Smooth muscle cell (in vitro differentiated cells): ENCODE data around the gene GRIN2C. TPM values are rescaled to one million over a fixed set of nuclear protein-coding genes. Genes with fewer than 3 reads are reported as not detected.

Source experiments
- DNase-seq: peaks from one replicate; lab custom pipeline; 2025; ENCODE audit not compliant: unreplicated experiment; lab: John Stamatoyannopoulos, UW
- H2AFZ ChIP-seq: fragments of 200-600 bp; sonication (generic); 2 replicates; pipeline ENCODE4 v1.6.0; 2016; ENCODE audit warnings: antibody characterized with exemption, low read depth, mild to moderate bottlenecking
- H3F3A ChIP-seq: fragments of 200-600 bp; sonication (generic); 2 replicates; pipeline ENCODE4 v1.6.0; 2017; ENCODE audit warnings: antibody characterized with exemption, low read depth
- H3K27ac ChIP-seq: fragments of 200-600 bp; sonication (generic); 2 replicates; pipeline ENCODE4 v1.5.1; 2016; ENCODE audit warnings: low read depth, mild to moderate bottlenecking
- H3K27me3 ChIP-seq: fragments of 200-600 bp; sonication (generic); 2 replicates; pipeline ENCODE4 v1.6.1; 2016; ENCODE audit warnings: low read depth, mild to moderate bottlenecking
- H3K36me3 ChIP-seq: fragments of 200-600 bp; sonication (generic); 2 replicates; pipeline ENCODE4 v1.5.1; 2016; ENCODE audit warnings: low read depth
- H3K4me1 ChIP-seq: fragments of 200-600 bp; sonication (generic); 2 replicates; pipeline ENCODE4 v1.5.1; 2016; ENCODE audit warnings: low read depth
- H3K4me2 ChIP-seq: fragments of 200-600 bp; sonication (generic); 2 replicates; pipeline ENCODE4 v1.6.0; 2016; ENCODE audit warnings: mild to moderate bottlenecking
- H3K4me3 ChIP-seq: fragments of 200-600 bp; sonication (generic); 2 replicates; pipeline ENCODE4 v1.5.1; 2016; ENCODE audit warnings: mild to moderate bottlenecking
- H3K79me2 ChIP-seq: fragments of 200-600 bp; sonication (generic); 2 replicates; pipeline ENCODE4 v1.6.0; 2016; ENCODE audit warnings: low read depth, mild to moderate bottlenecking
- H3K9ac ChIP-seq: fragments of 200-600 bp; sonication (generic); 2 replicates; pipeline ENCODE4 v1.6.0; 2016; ENCODE audit warnings: low read depth
- H3K9me3 ChIP-seq: fragments of 200-600 bp; sonication (generic); replicated peaks from 2 replicates; pipeline ENCODE4 v1.5.1; 2016; ENCODE audit warnings: low read depth
- H4K20me1 ChIP-seq: fragments of 200-600 bp; sonication (generic); 2 replicates; pipeline ENCODE4 v1.6.0; 2016; ENCODE audit warnings: low read depth
- CTCF ChIP-seq: fragments of 200-600 bp; sonication (generic); IDR thresholded peaks from 2 replicates; pipeline ENCODE4 v1.5.1; 2017; ENCODE audit warnings: borderline replicate concordance, mild to moderate bottlenecking, antibody characterized with exemption; ENCODE audit not compliant: insufficient read depth, poor library complexity, severe bottlenecking
- WGBS: methylation state at CpG from one replicate; pipeline ENCODE4 v1.1.7; 2016; ENCODE audit warnings: low lambda C conversion rate; 5-methylcytosine and 5-hydroxymethylcytosine counted together
- polyA plus RNA-seq: library from polyadenylated mRNA; unstranded; fragments of >200 nt; fragmentation: Nextera tagmentation; extraction: Ambion mirVana; gene quantifications from 2 replicates; pipeline ENCODE4 v1.2.1, GENCODE V29; 2016
- total RNA-seq: library from RNA; depleted of rRNA; stranded (reverse); fragments of >200 nt; gene quantifications from 2 replicates; pipeline ENCODE4 v1.2.3, GENCODE V29; 2014

GRIN2C gene
- total and polyA plus RNA-seq, 2 experiments from 2014 or later: 0.13 to 0.32 TPM

- Histone ChIP-seq H3F3A (no peaks in the 10 kb centered on the region), H3K27me3 (peaks cover 26% of the 10 kb centered on the region), H3K4me1 (no peaks in the 10 kb centered on the region), H3K36me3 (no peaks in the 10 kb centered on the region), H4K20me1 (no peaks in the 10 kb centered on the region), H3K4me3 (no peak overlapping the region), H3K9ac (no peak overlapping the region), H3K9me3 (no peaks in the 10 kb centered on the region), H2AFZ (no peak overlapping the region), H3K27ac (no peak overlapping the region), H3K4me2 (no peak overlapping the region), H3K79me2 (no peaks in the 10 kb centered on the region)
- TF ChIP-seq CTCF: no peak
- WGBS: 65% methylated on average over 6 of the region's 7 CpGs
- DNase-seq: no peak
Measured at GRCh38 chr17:74839990-74840852, 19.5 kb downstream of the GRIN2C start.

GRCh38 chr17:74838274-74838673 lies 21.4 kb downstream of the GRIN2C start:
- Histone ChIP-seq H3K27ac (no peak overlapping the region), H3K27me3 (peaks cover 13% of the 10 kb centered on the region), H3K36me3 (no peaks in the 10 kb centered on the region), H3K4me2 (no peak overlapping the region), H3K79me2 (no peaks in the 10 kb centered on the region), H4K20me1 (peaks cover 8% of the 10 kb centered on the region), H3K9ac (no peak overlapping the region), H3K9me3 (no peaks in the 10 kb centered on the region), H3K4me3 (no peak overlapping the region), H3K4me1 (no peaks in the 10 kb centered on the region), H2AFZ (no peak overlapping the region), H3F3A (no peaks in the 10 kb centered on the region)
- DNase-seq: no peak
- WGBS: 93% methylated on average over 9 of the region's 9 CpGs
- no peak for TF ChIP-seq CTCF

- Histone ChIP-seq H3F3A (no peaks in the 10 kb centered on the region), H3K79me2 (no peaks in the 10 kb centered on the region), H3K4me3 (no peak overlapping the region), H3K27ac (no peak overlapping the region), H3K27me3 (no peaks in the 10 kb centered on the region), H3K4me2 (no peak overlapping the region), H2AFZ (no peak overlapping the region), H4K20me1 (peaks cover 19% of the 10 kb centered on the region), H3K9me3 (no peaks in the 10 kb centered on the region), H3K4me1 (no peaks in the 10 kb centered on the region), H3K36me3 (no peaks in the 10 kb centered on the region), H3K9ac (no peak overlapping the region)
- no peak for TF ChIP-seq CTCF
- no peak for DNase-seq
- WGBS: 96% methylated on average over 19 of the region's 19 CpGs
Measured at GRCh38 chr17:74836691-74837467, 22.8 kb downstream of the GRIN2C start.
